ENCODE data around the gene CCNB1IP1.
"Not testable (repeated sequence)": the region's sequence is repeated elsewhere in the genome, so short reads cannot be mapped to it uniquely, and the experiment has no call there.

DNA sequence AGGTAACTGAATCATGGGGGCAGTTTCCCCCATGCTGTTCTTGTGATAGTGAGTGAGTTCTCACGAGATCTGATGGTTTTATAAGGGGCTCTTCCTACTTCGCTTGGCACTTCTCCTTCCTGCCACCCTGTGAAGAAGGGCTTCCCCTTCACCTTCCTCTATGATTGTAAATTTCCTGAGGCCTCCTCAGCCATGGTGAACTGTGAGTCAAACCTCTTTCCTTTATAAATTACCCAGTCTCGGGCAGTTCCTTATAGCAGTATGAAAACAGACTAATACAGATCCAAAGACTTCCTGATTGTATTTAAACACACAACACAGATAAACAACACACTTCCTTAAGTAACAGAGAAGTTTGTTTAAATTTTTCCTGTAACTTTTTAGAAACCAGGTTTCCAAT lies 25.4 kb upstream of the CCNB1IP1 start:
- TF ChIP-seq, protein P1, sequence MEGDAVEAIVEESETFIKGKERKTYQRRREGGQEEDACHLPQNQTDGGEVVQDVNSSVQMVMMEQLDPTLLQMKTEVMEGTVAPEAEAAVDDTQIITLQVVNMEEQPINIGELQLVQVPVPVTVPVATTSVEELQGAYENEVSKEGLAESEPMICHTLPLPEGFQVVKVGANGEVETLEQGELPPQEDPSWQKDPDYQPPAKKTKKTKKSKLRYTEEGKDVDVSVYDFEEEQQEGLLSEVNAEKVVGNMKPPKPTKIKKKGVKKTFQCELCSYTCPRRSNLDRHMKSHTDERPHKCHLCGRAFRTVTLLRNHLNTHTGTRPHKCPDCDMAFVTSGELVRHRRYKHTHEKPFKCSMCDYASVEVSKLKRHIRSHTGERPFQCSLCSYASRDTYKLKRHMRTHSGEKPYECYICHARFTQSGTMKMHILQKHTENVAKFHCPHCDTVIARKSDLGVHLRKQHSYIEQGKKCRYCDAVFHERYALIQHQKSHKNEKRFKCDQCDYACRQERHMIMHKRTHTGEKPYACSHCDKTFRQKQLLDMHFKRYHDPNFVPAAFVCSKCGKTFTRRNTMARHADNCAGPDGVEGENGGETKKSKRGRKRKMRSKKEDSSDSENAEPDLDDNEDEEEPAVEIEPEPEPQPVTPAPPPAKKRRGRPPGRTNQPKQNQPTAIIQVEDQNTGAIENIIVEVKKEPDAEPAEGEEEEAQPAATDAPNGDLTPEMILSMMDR (IDR thresholded peaks at IDR 0.05): not testable (repeated sequence)
- TF ChIP-seq POLR2AphosphoS5, POLR2A (IDR thresholded peaks at IDR 0.05): not testable (repeated sequence)

All from prostate gland (tissue), 2 donors.